ENCODE results near the gene BAZ2B.

DNA sequence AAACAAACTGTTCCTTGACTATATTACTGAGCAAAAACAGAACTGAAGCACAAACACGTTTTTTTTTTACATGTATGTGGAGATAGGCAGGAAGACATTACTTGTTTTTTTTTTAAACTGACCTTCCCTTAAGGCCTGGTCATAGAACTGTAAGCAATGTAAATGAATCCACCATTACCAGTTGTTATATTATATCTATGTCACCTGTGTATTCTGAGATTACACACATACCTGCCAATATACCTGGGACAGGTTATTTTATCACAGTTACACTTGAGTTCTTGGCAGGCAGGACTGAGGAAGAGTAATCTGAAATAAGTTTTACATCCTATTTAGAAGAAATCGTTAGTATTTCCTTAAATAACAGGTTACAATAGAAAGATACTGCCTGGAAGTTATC lies 155.3 kb downstream of the BAZ2B start:
- TF ChIP-seq, protein P1, sequence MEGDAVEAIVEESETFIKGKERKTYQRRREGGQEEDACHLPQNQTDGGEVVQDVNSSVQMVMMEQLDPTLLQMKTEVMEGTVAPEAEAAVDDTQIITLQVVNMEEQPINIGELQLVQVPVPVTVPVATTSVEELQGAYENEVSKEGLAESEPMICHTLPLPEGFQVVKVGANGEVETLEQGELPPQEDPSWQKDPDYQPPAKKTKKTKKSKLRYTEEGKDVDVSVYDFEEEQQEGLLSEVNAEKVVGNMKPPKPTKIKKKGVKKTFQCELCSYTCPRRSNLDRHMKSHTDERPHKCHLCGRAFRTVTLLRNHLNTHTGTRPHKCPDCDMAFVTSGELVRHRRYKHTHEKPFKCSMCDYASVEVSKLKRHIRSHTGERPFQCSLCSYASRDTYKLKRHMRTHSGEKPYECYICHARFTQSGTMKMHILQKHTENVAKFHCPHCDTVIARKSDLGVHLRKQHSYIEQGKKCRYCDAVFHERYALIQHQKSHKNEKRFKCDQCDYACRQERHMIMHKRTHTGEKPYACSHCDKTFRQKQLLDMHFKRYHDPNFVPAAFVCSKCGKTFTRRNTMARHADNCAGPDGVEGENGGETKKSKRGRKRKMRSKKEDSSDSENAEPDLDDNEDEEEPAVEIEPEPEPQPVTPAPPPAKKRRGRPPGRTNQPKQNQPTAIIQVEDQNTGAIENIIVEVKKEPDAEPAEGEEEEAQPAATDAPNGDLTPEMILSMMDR (IDR thresholded peaks at IDR 0.05 in 8 of 11, conservative IDR thresholded peaks at IDR 0.05 in 3 of 11), result no peak
- TF ChIP-seq POLR2A (IDR thresholded peaks at IDR 0.05), result no peak
